Posterior cingulate gyrus (tissue), 11 donors: ENCODE measurements around the gene CHL1.

Experiments
- DNase-seq, 10 donors: peaks; one replicate each; pipeline versions ENCODE4 v3.0.0 to v3.0.0-alpha.2; 2020 to 2021; ENCODE audit warnings: mixed read lengths in 3 of 10
- intact Hi-C: fragments of 100-400 bp; cut with DNase I; formaldehyde crosslinking; loops from one replicate; pipeline ENCODE4 v1.15.1; 2023

Gene CHL1

DNA sequence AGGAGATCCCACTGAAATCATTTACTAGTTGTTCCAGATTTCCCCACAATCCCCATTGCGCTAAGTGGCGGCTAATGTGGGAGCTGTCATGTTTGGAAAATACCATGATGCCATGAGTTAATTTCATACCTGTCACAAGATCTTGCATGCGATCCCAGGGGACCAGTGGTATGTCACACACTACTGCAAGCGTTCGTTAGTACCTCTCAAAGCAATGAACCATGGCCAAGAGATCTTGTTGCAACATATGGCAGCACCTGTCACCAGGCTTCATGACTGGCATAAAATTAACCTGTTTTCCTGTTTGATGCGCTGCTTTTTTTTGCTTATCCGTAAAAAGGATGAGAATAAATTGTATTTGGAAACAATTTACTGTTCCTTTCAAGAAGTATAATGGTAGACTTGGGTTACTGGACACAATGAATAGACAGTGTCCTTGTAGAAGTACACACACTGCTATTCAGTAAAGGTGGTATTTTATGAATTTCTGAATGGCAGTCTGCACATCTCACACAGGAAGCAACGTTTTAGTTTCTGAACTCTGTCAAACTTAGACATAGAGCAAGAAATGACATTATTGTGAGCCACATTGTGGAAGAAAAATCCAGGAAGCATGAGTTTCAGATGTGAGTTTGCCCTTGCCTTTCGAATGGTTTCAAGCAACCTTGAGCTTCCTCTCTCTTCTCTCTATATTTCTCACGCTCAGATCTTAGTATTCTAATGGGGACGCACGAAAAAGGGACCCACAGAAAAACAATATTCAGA lies 81.9 kb downstream of the CHL1 start:
- DNase-seq: no peak

DNA sequence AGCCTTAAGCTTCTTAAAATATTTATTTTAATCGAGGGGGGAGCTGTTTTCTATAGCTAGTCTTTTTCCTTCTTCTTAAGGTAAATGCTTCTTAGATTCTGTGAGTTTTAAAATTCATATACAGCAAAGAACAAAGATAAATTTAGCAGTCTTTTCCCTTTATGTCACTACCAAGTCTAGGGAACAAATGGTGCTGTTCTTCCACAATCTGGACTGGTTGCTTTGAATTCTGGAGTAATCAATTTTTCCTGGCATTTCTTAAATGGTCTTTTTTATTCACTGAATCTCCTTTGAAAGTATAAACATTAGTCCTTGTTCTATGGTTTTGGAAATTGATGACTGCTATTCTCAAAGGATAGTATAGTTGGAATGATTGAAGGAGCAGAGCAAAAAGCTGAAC lies 82.8 kb downstream of the CHL1 start:
- intact Hi-C loops: no loop called here
- DNase-seq: no peak

More for the DNA sequence above, 81.9 kb downstream of the CHL1 start:
- intact Hi-C loops: no loop called here

- intact Hi-C loops: no loop called here
- no peak for DNase-seq
Measured at GRCh38 chr3:280681-281080, 84.1 kb downstream of the CHL1 start.

- intact Hi-C loops: no loop called here
- no peak for DNase-seq
Measured at GRCh38 chr3:284322-284721, 87.8 kb downstream of the CHL1 start.

- intact Hi-C loops: no loop called here
- no peak for DNase-seq
Measured at GRCh38 chr3:288417-288816, 91.9 kb downstream of the CHL1 start.

DNA sequence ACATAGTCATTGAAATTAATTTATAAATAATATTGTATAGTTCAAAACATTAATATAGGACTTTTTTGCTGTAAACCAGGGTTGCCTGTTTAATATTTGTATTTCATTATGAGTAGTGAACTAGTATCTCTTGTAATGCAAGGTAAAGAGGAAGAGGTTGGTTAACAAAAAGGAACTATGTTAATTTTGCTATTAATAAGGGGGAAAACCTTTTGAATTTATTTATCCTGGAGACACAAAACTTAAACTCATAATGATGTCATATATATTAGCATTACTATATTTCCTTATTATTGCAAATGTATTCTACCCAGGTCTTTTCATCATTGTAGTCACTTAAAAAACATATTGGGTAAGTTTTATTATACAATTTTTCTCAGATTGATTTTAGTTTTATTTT lies 94.5 kb downstream of the CHL1 start:
- DNase-seq: no peak

DNA sequence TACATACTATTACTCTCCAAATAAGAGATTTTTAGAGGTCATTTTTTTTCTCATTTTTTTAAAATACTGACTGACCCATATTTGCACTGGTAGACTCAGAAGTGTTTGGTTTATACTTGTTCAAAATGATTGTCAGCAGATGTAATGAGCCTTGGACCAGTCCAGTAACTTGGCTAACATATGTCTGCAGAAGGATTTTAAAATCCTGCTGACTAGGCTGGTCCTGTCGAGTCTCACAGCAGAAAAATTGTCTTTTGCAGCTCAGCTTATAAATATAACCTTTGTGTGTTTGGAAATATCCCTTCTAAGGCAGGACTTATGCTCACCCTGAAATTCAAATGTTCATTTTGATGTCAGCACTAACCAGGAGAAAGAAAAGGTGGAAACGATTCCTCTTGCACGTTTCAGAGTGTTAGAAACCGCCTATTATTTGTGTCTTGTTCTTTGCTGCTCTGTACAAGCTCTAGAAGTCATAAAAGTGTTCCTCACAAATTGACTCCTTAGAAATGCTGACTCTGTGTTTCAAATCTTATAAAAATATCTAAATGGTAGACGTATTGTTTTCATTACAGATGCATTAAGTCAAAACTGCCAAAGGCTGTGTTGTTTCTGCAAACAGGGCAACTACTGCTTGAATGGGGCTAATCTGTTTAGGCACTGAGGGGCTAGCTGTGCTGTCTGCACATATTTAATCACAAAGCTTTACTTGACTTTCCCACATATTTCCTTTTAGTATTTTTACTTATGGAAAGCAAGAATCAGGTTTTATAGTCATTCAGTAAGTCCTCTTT lies 95.3 kb downstream of the CHL1 start:
- intact Hi-C loops: no loop called here
- DNase-seq: no peak

More for the DNA sequence above, 94.5 kb downstream of the CHL1 start:
- intact Hi-C loops: no loop called here

- intact Hi-C loops: no loop called here
- DNase-seq: no peak
Measured at GRCh38 chr3:294096-294495, 97.5 kb downstream of the CHL1 start.

- intact Hi-C loops: no loop called here
- no peak for DNase-seq
Measured at GRCh38 chr3:294581-294980, 98.0 kb downstream of the CHL1 start.

- DNase-seq: no peak
- intact Hi-C loops: no loop called here
Measured at GRCh38 chr3:295166-295565, 98.6 kb downstream of the CHL1 start.

GRCh38 chr3:297585-297984 lies 101.0 kb downstream of the CHL1 start:
- intact Hi-C loops: no loop called here
- no peak for DNase-seq

GRCh38 chr3:299590-300301 lies 103.2 kb downstream of the CHL1 start:
- no peak for DNase-seq
- intact Hi-C loops: no loop called here

GRCh38 chr3:307182-307581 lies 110.6 kb downstream of the CHL1 start:
- intact Hi-C loops: no loop called here
- no peak for DNase-seq

DNA sequence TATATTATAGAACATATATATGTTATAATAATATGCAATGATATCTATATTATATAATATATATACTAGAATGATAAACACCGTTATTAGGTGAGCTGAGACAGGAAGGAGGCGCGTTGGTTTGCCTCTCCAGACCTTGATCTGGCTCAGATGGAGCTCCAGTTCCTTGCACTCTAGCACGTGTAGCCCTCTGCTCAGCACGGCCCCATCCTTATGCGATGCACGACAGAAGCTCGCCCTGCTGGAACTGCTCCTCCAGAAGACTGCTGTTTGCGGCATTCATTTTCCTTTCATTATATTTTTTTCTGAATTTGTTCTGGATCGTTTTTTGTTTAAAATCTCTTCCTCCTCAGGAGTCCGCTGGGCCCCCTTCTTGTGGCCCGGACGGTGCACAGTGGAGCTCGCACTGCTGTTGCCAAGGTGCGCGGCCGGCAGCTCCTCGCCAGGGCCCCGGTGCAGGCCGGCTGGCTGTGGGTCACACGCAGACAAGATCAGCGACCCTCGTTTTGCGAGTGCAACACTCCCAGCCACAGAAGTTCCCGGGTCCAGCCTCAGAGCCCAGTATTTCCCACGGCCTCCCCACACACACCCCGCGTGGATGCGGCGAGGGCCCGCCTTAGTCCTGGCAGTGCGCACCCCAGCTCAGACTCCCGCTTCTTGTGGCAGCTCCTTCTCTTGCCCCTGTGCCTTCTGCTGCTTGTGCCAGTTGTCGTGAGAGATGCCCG lies 112.2 kb downstream of the CHL1 start:
- intact Hi-C loops: no loop called here
- peak in 7 of 10 donors; percentile 10 to 82 (median 28) for DNase-seq

- no peak for DNase-seq
- intact Hi-C loops: no loop called here
Measured at GRCh38 chr3:312160-312733, 115.7 kb downstream of the CHL1 start.

DNA sequence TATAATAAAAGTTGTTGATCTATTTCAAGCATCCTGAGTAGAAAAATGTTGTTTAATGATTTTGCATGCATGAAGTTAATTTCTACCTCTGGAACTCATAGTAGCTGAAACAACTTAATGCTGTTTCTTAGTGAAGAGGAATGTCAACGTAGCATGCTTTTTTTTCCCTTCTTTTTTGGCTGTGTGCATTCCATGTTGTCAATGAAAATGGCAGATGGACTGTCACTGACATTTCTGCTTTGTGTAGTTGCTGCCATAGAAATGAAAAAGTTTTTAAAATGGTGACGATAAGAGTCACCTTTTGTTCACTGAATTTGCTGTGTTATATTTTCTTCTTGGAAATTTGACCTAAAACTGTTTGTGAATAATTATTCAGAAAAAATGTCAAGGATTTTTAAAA lies 116.3 kb downstream of the CHL1 start:
- intact Hi-C loops: no loop called here
- DNase-seq: no peak

GRCh38 chr3:317012-317411 lies 120.4 kb downstream of the CHL1 start:
- DNase-seq: no peak
- intact Hi-C loops: no loop called here

- no peak for DNase-seq
- intact Hi-C loops: no loop called here
Measured at GRCh38 chr3:318903-319302, 122.3 kb downstream of the CHL1 start.

DNA sequence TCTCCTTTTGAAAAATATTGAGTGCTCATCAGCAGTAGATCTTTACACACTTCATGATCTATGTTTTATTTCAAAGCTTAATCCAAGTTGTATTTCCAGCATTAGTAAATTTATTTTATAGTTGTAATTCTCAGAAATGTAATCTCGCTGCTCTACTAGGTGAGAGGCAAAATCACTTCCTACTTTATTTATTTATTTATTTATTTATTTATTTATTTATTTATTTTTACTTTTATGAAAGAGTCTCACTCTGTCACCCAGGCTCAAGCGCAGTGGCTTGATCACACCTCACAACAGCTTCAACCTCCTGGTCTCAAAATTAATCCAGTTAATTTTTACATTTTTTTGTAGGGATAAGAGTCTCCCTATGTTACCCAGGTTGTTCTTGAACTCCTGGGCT lies 127.9 kb downstream of the CHL1 start:
- no peak for DNase-seq
- intact Hi-C loops: no loop called here

- intact Hi-C loops: no loop called here
- no peak for DNase-seq
Measured at GRCh38 chr3:325495-325894, 128.9 kb downstream of the CHL1 start.
